ENCODE data around the gene PHF21B.

GRCh38 chr22:45001653-45002052, 8.2 kb downstream of the PHF21B start:
- TF ChIP-seq CTCF (IDR thresholded peaks at IDR 0.05) = no peak
- TF ChIP-seq EZH2phosphoT487 (IDR thresholded peaks at IDR 0.05) = no peak

All from neural progenitor cell (in vitro differentiated cells).